GM19452 (cell line): Measurements from ENCODE around the gene APOBEC3B.
"Not testable (repeated sequence)": the region's sequence is repeated elsewhere in the genome, so short reads cannot be mapped to it uniquely, and the experiment has no call there.

Experiments
- ATAC-seq: cut with Tn5 transposase; IDR thresholded peaks from one replicate; pipeline ENCODE4 v1.9.1; 2021; ENCODE audit not compliant: unreplicated experiment

The APOBEC3B gene

DNA sequence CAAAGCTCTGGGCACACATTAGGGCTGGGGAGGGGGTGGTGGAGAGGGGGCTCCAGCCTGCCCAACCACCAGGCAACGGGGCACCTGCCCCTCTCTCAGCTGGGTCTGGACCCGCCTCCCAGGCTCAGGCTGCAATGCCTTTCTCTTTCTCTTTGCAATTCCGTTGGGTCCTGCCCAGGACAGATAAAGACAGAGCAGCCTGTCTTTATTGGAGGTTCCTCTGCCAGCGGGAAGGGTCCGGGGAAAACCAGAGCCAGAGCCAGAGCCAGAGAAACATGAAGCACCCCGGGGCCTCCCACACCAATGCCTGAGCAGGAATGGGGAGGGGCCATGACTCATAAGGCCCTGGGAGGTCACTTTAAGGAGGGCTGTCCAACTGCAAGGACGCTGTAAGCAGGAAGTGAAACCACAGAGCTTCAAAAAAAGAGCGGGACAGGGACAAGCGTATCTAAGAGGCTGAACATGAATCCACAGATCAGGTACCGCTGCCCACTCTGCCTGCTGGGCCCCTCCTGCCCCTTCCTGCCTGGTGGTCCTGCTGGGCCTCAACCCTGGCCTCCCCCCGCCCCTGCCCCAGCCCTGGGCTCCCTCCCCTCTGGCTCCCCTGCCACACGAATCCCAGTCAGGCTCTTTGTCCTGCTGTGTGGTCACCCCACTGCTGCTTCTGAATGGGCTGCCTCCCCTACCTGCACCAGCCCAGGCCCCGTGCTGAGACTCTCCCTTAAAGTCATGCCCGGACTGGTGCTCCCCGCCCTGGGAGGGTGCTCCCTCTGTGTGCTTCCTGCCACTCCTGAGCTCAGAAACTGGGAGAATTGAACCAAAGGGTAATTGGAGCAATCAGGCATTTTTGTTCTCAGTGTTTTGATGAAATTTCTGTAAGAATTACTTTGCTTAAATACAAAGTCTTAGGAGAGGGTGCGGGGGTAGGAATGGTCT, at the start of gene APOBEC3B:
APOBEC3B (plus strand) TSS at position 356 of the 936 bp plus-strand sequence; CDS start at position 463, 107 bp downstream.
- ATAC-seq: peak; percentile 58

DNA sequence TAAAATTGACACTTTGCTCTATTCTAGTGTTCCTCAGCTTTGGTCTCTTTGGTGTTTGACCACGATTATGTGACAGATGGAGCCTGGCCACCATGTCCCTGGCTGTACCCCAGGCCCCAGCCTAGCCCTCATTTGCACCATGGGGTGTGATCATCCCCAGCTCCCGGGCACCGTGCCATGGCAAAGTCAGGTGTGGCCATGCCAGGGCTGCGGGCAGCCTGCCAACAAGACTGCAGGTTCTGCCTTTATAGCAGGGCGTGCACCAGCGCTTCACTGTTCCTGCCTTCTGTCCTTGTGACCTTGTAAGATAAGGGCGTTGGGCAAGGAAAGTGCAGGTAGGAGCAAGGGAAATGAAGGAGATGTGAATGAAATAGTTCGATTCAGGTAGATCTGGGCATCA, 47.1 kb upstream of the APOBEC3B start:
- ATAC-seq: no peak

GRCh38 chr22:38935616-38936015, 46.5 kb upstream of the APOBEC3B start:
- ATAC-seq: no peak

DNA sequence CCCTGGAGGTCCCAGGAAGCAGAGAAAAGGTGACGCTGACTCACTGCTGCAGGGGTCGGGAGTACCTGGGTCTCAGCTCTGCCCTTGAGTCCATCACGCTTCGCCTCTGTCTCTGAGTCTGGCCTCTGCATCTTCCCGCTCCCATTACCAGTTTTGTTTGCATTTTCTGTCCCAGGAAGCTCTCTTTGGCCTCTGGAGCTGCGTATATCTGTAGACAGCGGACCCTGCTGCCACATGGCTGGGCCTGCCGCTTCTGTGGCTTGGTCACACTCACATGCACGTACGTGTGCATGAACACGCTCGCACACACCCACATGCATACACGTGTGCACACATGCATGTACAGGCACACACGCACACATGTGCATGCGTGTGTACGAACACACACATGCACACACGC, 45.6 kb upstream of the APOBEC3B start:
- no peak for ATAC-seq

- ATAC-seq: no peak
Observed at GRCh38 chr22:38937036-38937435, 45.1 kb upstream of the APOBEC3B start.

DNA sequence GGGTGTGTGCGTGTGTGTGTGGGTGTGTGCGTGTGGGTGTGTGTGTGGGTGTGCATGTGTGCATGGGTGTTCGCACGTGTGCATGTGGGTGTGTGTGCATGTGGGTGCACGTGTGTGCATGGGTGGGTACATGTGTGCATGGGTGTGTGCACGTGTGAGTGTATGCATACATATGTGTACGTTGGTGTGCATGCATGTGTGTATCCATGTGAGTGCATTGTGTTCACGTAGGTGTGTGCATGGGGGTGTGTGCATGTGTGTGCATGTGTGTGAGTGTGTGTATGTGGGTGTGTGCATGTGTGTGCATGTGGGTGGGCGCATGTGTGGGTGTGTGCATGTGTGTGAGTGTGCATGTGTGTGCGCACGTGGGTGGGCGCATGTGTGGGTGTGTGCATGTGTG, 44.6 kb upstream of the APOBEC3B start:
- no peak for ATAC-seq

GRCh38 chr22:38938221-38938620, 43.9 kb upstream of the APOBEC3B start:
- ATAC-seq: no peak

GRCh38 chr22:38938925-38939324, 43.2 kb upstream of the APOBEC3B start:
- no peak for ATAC-seq

GRCh38 chr22:38940811-38941384, 41.2 kb upstream of the APOBEC3B start:
- ATAC-seq: no peak

- peak; percentile 74 for ATAC-seq
Observed at GRCh38 chr22:38941488-38941987, 40.6 kb upstream of the APOBEC3B start.

GRCh38 chr22:38942702-38943101, 39.4 kb upstream of the APOBEC3B start:
- no peak for ATAC-seq

DNA sequence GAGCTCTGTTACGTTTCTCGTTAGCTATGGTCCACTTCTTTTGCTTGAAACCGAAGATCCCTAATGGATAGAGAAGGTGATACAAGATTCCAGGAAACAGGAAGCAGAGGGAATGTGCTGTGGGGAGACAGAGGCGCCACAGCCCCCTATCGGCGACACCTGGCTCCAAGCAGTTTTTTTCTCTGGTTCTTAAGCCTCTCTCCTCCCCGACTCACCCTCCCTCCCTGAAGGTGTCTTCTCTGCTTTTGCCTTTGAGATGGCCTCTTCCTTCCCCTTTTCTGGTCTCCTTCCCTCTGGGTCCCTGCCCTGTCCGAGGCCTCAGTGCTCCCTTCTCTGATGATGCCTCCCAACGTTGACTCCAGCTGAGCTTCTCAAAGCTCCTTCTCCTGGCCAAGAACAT, 38.9 kb upstream of the APOBEC3B start:
- no peak for ATAC-seq

- ATAC-seq: no peak
Observed at GRCh38 chr22:38943882-38944281, 38.3 kb upstream of the APOBEC3B start.

GRCh38 chr22:38944653-38945052, 37.5 kb upstream of the APOBEC3B start:
- no peak for ATAC-seq

GRCh38 chr22:38945706-38946338, 36.3 kb upstream of the APOBEC3B start:
- not testable (repeated sequence) for ATAC-seq

DNA sequence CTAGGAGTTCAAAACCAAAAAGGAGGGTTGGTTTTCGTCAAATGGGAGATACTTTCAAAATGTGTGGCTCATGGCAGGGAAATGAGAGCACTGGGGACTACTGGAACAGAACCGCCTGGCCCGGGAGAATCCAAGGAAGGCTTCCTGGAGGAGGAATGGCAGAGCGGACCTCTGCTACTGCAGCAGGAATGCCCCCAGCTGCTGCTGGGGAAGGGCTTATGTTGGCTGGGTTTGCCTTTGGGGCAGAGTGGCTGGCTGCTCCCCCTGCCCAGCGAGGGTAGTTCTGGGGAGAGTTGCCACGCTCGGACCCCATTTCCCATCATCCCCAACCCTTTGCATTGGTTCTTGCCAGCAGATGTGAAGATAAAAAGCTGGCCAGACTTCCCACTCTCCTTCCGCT, 35.4 kb upstream of the APOBEC3B start:
- ATAC-seq: no peak

GRCh38 chr22:38947321-38948140, 34.6 kb upstream of the APOBEC3B start:
- no peak for ATAC-seq

DNA sequence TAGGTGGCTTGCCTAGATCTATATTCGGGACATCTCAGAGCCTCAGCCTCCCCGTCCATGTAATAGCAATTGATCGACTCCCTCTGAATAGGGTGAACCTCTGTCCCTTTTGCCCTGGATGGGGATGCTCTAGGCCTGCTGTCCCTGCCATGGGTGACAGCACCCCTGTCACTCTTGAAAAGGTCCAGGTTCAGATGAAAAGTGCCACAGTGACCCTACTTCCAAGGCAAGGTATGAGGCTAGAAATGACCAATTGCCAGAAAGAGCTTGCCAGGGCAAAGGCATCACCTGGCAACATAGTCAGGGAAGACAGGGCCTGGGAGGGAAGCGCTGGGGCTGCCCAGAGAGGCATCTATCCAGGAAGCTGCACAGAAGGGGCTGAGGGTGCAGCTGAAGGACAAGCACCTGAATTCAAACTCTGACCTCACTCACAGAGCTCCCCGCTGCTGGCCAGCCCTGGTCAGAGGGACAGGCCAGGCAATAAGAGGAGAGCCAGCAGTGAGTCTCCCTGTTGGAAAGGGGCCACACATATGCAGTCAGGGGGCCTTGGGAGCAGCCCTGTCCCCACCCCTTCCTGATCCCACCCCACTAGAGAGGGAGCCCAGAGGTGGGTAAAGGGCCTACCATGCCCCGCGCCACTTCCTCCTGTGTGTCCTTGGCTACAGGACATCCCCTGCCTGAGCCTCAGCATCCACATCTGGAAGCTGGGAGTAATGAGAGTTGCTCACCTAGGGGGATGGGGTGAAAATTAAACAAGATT, 33.8 kb upstream of the APOBEC3B start:
- no peak for ATAC-seq

- no peak for ATAC-seq
Observed at GRCh38 chr22:38949889-38950405, 32.2 kb upstream of the APOBEC3B start.
